ENCODE results near the gene RABL6. TPM values are rescaled to one million over a fixed set of nuclear protein-coding genes. Genes with fewer than 3 reads are reported as not detected.
"Not testable (repeated sequence)": the region's sequence is repeated elsewhere in the genome, so short reads cannot be mapped to it uniquely, and the experiment has no call there.

The RABL6 gene
- total RNA-seq, 2 experiments from 2014 or later = 96.0 to 96.2 TPM

- Mint-ChIP-seq H3K27ac (no peak overlapping the region), H3K36me3 (ENCODE audit: low read depth) (peaks cover 17% of the 10 kb centered on the region)
- CTCF ChIA-PET = interaction anchor here (0.5 to 0.6 kb wide), 2 partner anchors 18 to 177 kb away, joined by 3 read pairs; no protein-coding TSS in a partner anchor
These were observed 51.4 kb downstream of the RABL6 start for GRCh38 chr9:136858844-136859757.

GRCh38 chr9:136860529-136860928, 52.8 kb downstream of the RABL6 start:
- POLR2A ChIA-PET = interaction anchor here (2.2 kb wide), 1 partner anchor 22 kb away, joined by 8 read pairs; no protein-coding TSS in a partner anchor
- no peak overlapping the region for H3K27ac Mint-ChIP-seq
- no peaks in the 10 kb centered on the region for H3K27me3 Mint-ChIP-seq
- no peak overlapping the region for H3K4me3 Mint-ChIP-seq
- H3K9me3 Mint-ChIP-seq = no peaks in the 10 kb centered on the region
- H3K4me1 Mint-ChIP-seq = peaks cover 17% of the 10 kb centered on the region
- no peak for DNase-seq
- CTCF ChIA-PET = no interaction called here
- H3K36me3 Mint-ChIP-seq (ENCODE audit: low read depth) = peaks cover 19% of the 10 kb centered on the region

More at GRCh38 chr9:136858844-136859757, 51.4 kb downstream of the RABL6 start:
- Mint-ChIP-seq H3K9me3 (no peaks in the 10 kb centered on the region), H3K27me3 (no peaks in the 10 kb centered on the region), H3K4me1 (peaks cover 8% of the 10 kb centered on the region), H3K4me3 (no peak overlapping the region)
- DNase-seq = no peak
- POLR2A ChIA-PET = no interaction called here

GRCh38 chr9:136860933-136861873, 53.5 kb downstream of the RABL6 start:
- ChIA-PET CTCF (no interaction called here), POLR2A (interaction anchor here (2.2 kb wide), 1 partner anchor 21 kb away, joined by 8 read pairs; no protein-coding TSS in a partner anchor)
- no peaks in the 10 kb centered on the region for H3K9me3 Mint-ChIP-seq
- H3K4me1 Mint-ChIP-seq = peaks cover 17% of the 10 kb centered on the region
- no peaks in the 10 kb centered on the region for H3K27me3 Mint-ChIP-seq
- H3K27ac Mint-ChIP-seq = no peak overlapping the region
- H3K36me3 Mint-ChIP-seq (ENCODE audit: low read depth) = peaks cover 19% of the 10 kb centered on the region
- H3K4me3 Mint-ChIP-seq = no peak overlapping the region
- no peak for DNase-seq

- H3K4me3 Mint-ChIP-seq = no peak overlapping the region
- no peaks in the 10 kb centered on the region for H3K9me3 Mint-ChIP-seq
- H3K27me3 Mint-ChIP-seq = no peaks in the 10 kb centered on the region
- POLR2A ChIA-PET = interaction anchor here (0.7 to 2.2 kb wide), 2 partner anchors 20 to 22 kb away, joined by 3 to 8 read pairs; no protein-coding TSS in a partner anchor
- H3K4me1 Mint-ChIP-seq = peaks cover 17% of the 10 kb centered on the region
- CTCF ChIA-PET = no interaction called here
- no peak overlapping the region for H3K27ac Mint-ChIP-seq
- peaks cover 19% of the 10 kb centered on the region for H3K36me3 Mint-ChIP-seq (ENCODE audit: low read depth)
- DNase-seq = no peak
These were observed 54.2 kb downstream of the RABL6 start for GRCh38 chr9:136861874-136862457.

DNA sequence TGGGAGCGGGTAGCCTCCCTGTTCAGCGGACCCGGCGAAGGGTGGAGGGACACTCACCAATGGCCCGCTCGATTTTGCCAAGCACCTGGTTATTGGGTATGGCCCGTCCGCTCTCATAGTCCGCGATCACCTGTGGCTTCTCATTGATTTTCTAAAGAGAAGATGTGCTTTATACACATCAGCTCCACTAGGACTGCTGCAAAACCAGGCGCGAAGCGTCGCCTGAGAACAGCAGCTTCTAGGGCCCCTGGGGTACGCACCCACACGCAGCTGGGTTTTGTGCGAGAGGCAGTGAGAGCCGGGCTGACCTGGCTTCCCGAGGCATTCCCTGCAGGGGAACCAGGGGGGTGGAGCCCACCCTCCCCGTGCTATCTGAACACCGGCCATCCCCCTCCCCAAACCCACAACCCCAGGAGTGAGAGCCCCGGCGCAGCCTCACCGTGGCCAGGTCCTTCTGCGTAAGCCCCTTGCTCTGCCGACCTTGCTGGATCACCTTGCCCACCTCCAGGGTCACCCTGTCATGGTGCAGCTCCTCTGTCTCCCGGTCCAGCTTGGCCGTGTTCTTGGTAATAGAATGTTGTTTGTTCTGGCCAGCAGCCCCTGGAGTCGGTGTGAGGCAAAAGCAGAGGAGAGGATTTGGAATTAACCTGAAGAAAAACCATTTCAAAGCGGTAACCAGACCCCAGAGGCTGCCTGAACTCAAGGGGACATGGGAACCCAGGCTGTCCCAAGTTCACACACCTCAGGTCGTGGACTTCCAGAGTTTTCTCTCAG, 55.3 kb downstream of the RABL6 start:
- ChIA-PET CTCF (no interaction called here), POLR2A (interaction anchor here (0.7 kb wide), 1 partner anchor 21 kb away, joined by 3 read pairs; no protein-coding TSS in a partner anchor)
- DNase-seq = no peak
- H3K27me3 Mint-ChIP-seq = no peaks in the 10 kb centered on the region
- no peaks in the 10 kb centered on the region for H3K9me3 Mint-ChIP-seq
- peaks cover 22% of the 10 kb centered on the region for H3K36me3 Mint-ChIP-seq (ENCODE audit: low read depth)
- H3K4me1 Mint-ChIP-seq = peaks cover 21% of the 10 kb centered on the region
- no peak overlapping the region for H3K27ac Mint-ChIP-seq
- no peak overlapping the region for H3K4me3 Mint-ChIP-seq

- CTCF ChIA-PET = no interaction called here
- H3K27ac Mint-ChIP-seq = peak overlapping the region; percentile 54
- no peak for DNase-seq
- H3K4me1 Mint-ChIP-seq = peaks cover 21% of the 10 kb centered on the region
- no peak overlapping the region for H3K4me3 Mint-ChIP-seq
- H3K36me3 Mint-ChIP-seq (ENCODE audit: low read depth) = peaks cover 25% of the 10 kb centered on the region
- H3K9me3 Mint-ChIP-seq = no peaks in the 10 kb centered on the region
- POLR2A ChIA-PET = interaction anchor here (0.7 to 1.3 kb wide), 2 partner anchors 18 to 23 kb away, joined by 4 read pairs; partner anchors contain the start of gene TRAF2
- H3K27me3 Mint-ChIP-seq = no peaks in the 10 kb centered on the region
These were observed 56.0 kb downstream of the RABL6 start for GRCh38 chr9:136863623-136864273.

DNA sequence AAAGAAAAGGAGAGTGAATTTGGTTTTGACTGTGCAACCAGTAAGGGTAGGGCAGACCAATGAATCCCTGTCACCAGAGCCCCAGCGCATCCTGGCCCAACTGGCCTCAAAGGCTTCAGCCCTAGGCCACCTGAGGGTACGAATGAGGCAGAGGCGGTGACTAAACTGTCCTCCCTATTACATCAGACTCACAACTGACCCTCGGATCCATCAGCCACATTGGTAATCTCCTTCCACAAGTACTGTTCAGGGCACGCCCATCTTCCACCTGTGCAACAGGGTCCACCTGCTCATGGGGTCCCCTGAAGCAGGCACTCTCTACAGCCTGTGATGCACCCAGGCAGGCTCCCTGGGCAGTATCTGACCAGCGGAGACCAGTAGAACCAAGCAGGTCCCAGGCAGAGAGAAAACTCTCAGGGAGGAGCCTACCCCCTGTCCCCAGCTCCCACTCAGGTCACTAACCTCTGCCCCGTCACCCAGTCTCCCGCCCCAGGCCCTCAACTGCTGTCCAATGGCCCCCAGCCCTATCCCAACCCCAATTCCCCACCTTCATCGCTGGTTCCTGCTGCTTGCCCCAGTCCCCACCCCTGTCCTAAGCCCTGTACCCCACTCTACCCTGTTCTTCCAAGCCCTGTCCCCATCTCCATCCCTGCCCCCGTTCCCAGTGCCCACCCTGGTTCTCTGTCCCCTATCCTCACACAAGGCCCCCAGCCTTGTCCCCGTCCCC, 57.5 kb downstream of the RABL6 start:
- ChIA-PET POLR2A (interaction anchor here (1.0 to 1.4 kb wide), 3 partner anchors 21 to 54 kb away, joined by 3 to 4 read pairs (median 4); partner anchors contain the start of genes AJM1 and TRAF2), CTCF (interaction anchor here (0.5 kb wide), 1 partner anchor 38 kb away, joined by 3 read pairs; no protein-coding TSS in a partner anchor)
- H3K4me3 Mint-ChIP-seq = peak overlapping the region; percentile 86
- peaks cover 25% of the 10 kb centered on the region for H3K36me3 Mint-ChIP-seq (ENCODE audit: low read depth)
- no peaks in the 10 kb centered on the region for H3K9me3 Mint-ChIP-seq
- peaks cover 21% of the 10 kb centered on the region for H3K4me1 Mint-ChIP-seq
- H3K27ac Mint-ChIP-seq = peak overlapping the region; percentile 40
- DNase-seq = no peak
- no peaks in the 10 kb centered on the region for H3K27me3 Mint-ChIP-seq

- DNase-seq = no peak
- ChIA-PET CTCF (interaction anchor here (1.0 kb wide), 1 partner anchor 16 kb away, joined by 3 read pairs; no protein-coding TSS in a partner anchor), POLR2A (interaction anchor here (0.8 to 1.4 kb wide), 5 partner anchors 9 to 36 kb away, joined by 3 to 10 read pairs (median 5); partner anchors contain the start of genes AJM1 and TRAF2)
- Mint-ChIP-seq H3K36me3 (ENCODE audit: low read depth) (peaks cover 25% of the 10 kb centered on the region), H3K27ac (no peak overlapping the region), H3K4me1 (peaks cover 21% of the 10 kb centered on the region), H3K4me3 (peak overlapping the region; percentile 86), H3K27me3 (no peaks in the 10 kb centered on the region), H3K9me3 (no peaks in the 10 kb centered on the region)
These were observed 58.0 kb downstream of the RABL6 start for GRCh38 chr9:136865768-136866103.

DNA sequence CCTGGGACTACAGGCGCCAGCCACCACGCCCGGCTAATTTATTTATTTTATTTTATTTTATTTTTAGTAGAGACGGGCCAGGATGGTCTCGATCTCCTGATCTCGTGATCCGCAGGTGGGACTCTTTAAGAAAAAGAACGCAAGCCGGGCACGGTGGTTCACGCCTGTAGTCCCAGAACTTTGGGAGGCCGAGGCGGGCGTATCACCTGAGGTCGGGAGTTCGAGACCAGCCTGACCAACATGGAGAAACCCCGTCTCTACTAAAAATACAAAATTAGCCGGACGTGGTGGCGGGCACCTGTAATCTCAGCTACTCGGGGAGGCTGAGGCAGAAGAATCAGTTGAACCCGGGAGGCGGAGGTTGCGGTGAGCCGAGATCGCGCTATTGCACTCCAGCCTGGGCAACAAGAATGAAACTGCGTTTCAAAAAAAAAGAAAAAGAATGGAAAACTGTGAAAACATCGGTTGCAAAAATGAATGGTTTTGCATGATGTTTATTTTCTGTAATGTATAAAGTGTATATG, 59.2 kb downstream of the RABL6 start:
- POLR2A ChIA-PET = not testable (repeated sequence)

GRCh38 chr9:136867480-136867879, 59.7 kb downstream of the RABL6 start:
- no peak overlapping the region for H3K27ac Mint-ChIP-seq
- H3K36me3 Mint-ChIP-seq (ENCODE audit: low read depth) = peaks cover 22% of the 10 kb centered on the region
- POLR2A ChIA-PET = no interaction called here
- no peak for DNase-seq
- CTCF ChIA-PET = no interaction called here
- H3K9me3 Mint-ChIP-seq = no peaks in the 10 kb centered on the region
- peaks cover 21% of the 10 kb centered on the region for H3K4me1 Mint-ChIP-seq
- H3K4me3 Mint-ChIP-seq = peak overlapping the region; percentile 60
- H3K27me3 Mint-ChIP-seq = no peaks in the 10 kb centered on the region

More for the DNA sequence above, 59.2 kb downstream of the RABL6 start:
- H3K9me3 Mint-ChIP-seq, H3K27me3 Mint-ChIP-seq, CTCF ChIA-PET, DNase-seq: not testable (repeated sequence)
- H3K4me1 Mint-ChIP-seq = peaks cover 21% of the 10 kb centered on the region
- H3K27ac Mint-ChIP-seq = peak overlapping the region; percentile 67
- H3K4me3 Mint-ChIP-seq = peak overlapping the region; percentile 70
- peaks cover 22% of the 10 kb centered on the region for H3K36me3 Mint-ChIP-seq (ENCODE audit: low read depth)

GRCh38 chr9:136867917-136868316, 60.2 kb downstream of the RABL6 start:
- Mint-ChIP-seq H3K4me3 (peak overlapping the region; percentile 60), H3K36me3 (ENCODE audit: low read depth) (peaks cover 20% of the 10 kb centered on the region), H3K27me3 (no peaks in the 10 kb centered on the region), H3K4me1 (peaks cover 21% of the 10 kb centered on the region), H3K27ac (no peak overlapping the region), H3K9me3 (peaks cover 2% of the 10 kb centered on the region)
- POLR2A ChIA-PET = interaction anchor here (1.4 kb wide), 1 partner anchor 14 kb away, joined by 3 read pairs; no protein-coding TSS in a partner anchor
- CTCF ChIA-PET = no interaction called here
- no peak for DNase-seq

All from activated CD4-positive, alpha-beta memory T cell treated with anti-CD3 and anti-CD28 coated beads, Interleukin-2, amount 10 ng/mL, durations not matched to agents 7 days and 5 days (primary cell).